ENCODE measurements around the gene RABGEF1.

RABGEF1 gene

DNA sequence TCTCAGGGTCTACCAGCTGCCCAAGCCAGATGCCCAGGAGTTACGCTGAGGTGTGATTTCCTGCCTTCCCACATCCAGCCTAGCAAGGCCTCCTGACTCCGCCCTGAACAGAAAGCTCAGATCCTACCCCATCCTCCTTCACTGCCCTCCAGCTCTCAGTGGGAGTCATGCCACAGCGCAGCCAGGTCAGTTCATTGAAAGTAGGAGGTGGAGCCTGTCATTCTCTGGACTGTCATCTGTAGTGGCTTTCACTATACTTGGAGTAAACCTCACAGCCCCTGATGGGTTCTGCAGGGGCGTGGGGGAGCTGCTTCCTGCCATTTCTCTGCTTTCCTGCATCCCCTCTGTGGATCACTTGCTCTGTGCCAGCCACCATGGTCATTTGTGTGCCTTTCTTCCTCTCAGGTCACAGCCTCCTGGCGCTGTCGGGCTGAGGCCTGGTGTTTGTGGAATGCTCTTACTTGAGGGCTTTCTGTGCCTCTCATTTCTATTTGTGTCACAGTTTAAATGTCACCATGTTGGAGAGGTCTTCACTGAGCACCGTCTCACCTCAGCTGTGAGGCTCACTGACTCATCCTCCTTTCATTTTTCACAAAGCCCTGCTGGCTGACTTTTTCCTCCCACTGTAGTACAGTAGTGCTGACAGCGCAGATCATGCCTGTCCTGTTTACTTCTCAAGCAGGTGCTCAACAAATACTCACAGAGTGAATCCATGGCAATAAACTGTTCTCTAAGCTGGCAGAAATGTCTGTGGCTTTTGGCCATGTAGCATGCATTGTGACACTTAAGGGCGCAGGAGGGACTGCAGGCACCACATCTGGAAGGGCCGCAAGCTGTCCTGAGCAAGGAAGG lies 119.5 kb downstream of the RABGEF1 start:
- no peaks in the 10 kb centered on the region for H3K27me3 Mint-ChIP-seq
- peak; percentile 100 for ATAC-seq
- H3K4me3 Mint-ChIP-seq, result peak overlapping the region; percentile 50
- no peaks in the 10 kb centered on the region for H3K9me3 Mint-ChIP-seq
- peaks cover 4% of the 10 kb centered on the region for H3K36me3 Mint-ChIP-seq (ENCODE audit: low read depth)
- peaks cover 20% of the 10 kb centered on the region for H3K4me1 Mint-ChIP-seq
- DNase-seq, result peak; percentile 40
- H3K27ac Mint-ChIP-seq, result peak overlapping the region; percentile 88

DNA sequence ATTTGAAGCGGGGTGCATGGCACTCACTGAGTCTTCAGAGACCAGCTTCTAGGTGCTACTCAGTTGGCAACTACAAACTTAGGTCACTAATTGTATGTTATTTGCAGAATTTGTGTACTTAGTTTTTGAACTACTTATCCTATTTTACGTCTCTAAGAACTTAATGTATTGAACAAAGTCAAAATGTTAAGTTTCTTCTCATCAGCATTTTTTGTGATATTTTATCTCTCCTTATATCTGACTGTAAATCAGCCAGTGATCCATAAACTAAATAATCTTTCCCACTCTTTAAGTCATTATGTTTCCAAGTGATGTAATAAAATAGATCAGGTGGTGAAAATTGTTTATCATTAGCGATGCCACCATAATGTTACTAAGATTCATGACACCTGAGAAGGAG lies 120.2 kb downstream of the RABGEF1 start:
- no peak overlapping the region for H3K27ac Mint-ChIP-seq
- H3K9me3 Mint-ChIP-seq, result no peaks in the 10 kb centered on the region
- H3K27me3 Mint-ChIP-seq, result no peaks in the 10 kb centered on the region
- ATAC-seq (no peak), DNase-seq (no peak)
- H3K4me1 Mint-ChIP-seq, result peaks cover 22% of the 10 kb centered on the region
- H3K36me3 Mint-ChIP-seq (ENCODE audit: low read depth), result peaks cover 4% of the 10 kb centered on the region
- no peak overlapping the region for H3K4me3 Mint-ChIP-seq
